NCI-H524 (cell line): ENCODE results near the gene KNOP1.

Experiments used
- DNase-seq, 2 experiments: peaks; one replicate each; lab custom pipeline; 2025; lab: John Stamatoyannopoulos, UW

Gene KNOP1

GRCh38 chr16:19717741-19718623 lies at the start of gene KNOP1, which contains the start of gene IQCK:
TSS of gene KNOP1 (minus strand) at chr16:19718227. CDS start at chr16:19715035, 3,192 bp downstream.
TSS of gene IQCK (plus strand) at chr16:19718271. CDS start at chr16:19718307, 36 bp downstream.
- DNase-seq, result peak; percentile 76 to 90

- DNase-seq, result no peak
Measured at GRCh38 chr16:19767497-19767896, 49.5 kb upstream of the KNOP1 start.

DNA sequence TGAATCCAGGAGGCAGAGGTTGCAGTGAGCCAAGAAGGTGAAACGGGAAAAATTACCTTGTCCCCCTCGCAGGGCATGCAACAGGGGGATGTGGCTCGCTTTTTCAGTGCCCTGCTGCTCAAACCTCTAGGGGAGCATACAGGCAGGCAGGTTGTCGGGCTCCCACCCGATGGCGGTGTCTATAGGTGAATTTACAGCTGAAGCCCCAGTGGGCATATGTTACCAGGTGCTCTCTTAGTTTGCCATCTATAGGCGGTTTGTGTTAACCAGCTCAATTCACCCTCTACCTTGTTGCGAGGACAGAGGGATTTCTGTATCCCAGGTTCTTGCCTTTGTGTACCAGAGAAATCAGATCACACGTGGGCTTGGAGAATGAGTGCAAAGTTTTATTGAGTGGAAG lies 49.0 kb upstream of the KNOP1 start:
- no peak for DNase-seq

DNA sequence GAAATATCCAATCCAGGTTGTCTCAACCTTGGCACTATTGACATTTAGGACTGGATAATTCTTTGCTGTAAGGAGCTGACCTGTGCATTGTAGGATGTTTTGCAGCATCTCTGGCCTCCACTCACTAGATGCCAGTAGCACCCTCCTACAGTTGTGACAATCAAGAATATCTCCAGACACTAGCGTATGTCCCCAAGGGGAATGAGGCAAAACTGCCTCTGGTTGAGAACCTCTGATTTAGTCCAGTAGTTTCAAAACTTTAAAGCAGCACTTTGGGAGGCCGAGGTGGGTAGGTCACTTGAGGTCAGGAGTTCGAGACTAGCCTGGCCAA lies 48.5 kb upstream of the KNOP1 start:
- no peak for DNase-seq

DNA sequence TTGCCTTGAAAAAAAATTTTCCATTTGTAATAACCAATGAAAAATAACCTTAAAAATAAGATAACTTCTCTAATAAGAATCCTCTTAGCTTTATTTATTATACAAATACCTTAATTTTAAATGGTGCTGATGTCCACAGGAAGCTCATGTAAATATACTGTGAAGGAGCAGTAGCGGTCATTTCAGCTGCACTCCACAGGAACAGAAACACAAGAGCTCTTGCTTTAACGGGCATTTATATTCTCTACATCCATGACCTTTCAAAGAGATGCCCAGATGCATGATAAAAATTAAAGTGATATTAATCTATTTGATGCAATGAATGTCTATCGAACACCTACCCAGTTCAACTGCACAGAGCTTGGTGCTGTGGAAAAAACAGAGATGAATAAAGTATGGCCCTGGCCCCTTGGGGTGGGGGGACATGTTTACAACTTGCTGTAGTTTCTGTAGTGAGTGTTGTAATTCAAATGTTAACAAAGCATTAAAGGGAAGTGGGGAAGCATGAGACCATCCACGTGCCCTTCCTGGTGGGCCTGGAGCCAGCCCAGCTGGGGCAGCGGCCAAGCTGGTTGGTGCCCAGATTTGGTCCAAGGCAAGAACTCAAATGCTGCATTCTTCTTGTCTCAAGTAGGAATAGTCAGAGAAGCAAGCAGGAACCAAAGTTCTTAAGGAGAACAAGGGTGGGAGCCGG lies 48.0 kb upstream of the KNOP1 start:
- no peak for DNase-seq

DNA sequence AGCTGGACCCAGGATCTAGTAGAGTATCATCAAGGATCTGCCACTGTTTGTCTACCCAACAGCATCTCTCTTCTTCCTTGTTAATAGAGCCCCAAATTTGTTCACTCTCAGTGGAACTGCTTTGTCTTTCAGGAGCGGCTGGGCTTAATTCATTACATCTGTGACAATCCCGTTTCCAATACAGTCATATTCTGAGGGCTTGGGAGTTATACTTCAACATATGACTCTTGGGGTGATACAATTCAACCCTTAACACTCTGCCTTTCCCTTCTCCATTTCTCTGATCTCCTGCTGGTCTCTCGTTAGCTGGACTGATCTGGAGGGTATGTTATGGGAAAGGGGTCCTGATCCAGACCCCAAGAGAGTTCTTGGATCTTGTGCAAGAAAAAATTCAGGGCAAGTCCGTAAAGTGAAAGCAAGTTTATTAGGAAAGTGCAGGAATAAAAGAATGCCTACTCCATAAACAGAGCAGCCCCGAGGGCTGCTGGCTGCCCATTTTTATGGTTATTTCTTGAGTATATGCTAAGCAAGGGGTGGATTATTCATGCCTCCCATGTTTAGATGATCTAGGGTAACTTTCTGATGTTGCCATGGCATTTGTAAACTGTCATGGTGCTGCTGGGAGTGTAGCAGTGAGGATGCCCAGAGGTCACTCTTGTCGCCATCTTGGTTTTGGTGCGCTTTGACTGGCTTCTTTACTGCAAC lies 42.5 kb upstream of the KNOP1 start:
- no peak for DNase-seq

DNA sequence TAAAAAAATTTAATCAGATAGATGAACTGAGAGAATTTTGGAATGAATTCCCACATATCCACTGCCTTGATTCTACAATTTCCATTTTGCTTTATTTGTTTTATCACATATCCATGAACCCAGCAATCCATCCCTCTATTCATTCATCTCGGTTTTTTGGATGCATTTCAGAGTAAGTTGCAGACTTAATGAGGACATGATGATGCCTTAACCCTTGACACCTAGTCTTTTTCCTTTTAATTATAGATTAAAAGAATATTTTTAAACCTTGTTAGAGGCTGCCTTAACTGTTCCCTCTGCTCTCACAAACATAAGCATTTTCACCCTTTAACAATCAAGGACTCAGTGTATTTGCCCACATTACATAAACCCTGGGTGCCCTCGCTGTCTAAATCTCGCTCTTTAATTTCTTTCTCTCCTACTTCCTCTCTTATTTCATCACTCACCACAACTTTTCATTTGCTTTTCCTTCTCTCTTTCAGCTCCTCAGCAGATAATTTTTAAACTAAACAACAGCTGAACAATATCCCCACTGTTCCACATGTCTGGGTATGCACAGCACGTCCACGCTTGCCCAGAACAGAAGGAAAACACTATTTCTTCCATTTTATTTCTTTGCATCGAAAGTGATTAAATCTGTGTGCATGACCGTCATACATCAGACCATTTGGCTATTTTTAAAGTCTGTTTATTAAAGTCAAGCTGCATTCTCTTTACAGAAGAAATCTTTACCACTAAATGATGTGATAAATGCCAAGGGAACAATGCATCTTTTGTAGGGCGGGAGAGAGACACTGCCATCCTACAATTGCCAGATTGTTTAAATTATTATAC lies 40.0 kb upstream of the KNOP1 start:
- no peak for DNase-seq

- no peak for DNase-seq
Measured at GRCh38 chr16:19757026-19757425, 39.0 kb upstream of the KNOP1 start.

GRCh38 chr16:19755268-19755667 lies 37.2 kb upstream of the KNOP1 start:
- peak in 1 of 2 experiments; percentile 7 for DNase-seq

GRCh38 chr16:19754644-19755036 lies 36.6 kb upstream of the KNOP1 start:
- DNase-seq, result no peak

DNA sequence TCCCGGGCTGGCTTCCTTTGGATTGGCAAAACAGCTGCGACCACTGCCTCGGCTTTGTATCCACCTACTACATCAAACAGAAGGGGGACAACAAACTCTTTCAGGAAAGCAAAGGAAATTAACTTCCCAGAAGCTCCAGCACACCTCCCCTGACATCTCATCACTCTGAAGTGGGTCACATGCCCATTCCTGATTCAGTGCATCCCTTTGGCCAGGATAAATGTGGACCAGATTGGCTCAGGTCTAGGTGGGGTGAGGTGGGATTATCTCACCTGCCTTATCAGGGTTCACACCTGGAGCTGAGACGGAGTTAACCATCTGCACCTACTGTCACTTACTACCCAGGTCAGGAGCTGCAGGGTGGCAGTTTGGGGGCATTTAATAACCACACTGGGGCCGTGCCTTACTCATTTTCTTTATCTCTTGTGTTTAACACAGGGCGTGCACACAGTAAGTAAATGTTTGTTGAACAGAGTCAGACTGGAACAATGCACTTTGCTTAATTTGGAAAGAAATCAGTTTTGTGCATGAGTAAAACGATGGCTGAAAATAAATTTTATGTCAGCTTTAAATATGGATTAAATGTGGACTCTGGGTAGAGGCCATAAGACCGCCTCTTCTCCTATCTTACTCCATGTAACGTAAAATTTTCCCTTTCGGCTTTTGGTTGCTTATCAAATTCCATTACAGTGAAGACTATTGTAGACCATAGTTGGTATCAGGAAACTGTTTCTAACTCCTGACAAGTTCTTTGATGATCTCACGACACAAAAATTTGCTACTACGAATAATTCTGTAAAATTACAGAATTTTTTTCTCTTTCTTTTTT lies 36.0 kb upstream of the KNOP1 start:
- no peak for DNase-seq

- DNase-seq, result no peak
Measured at GRCh38 chr16:19751478-19752385, 33.7 kb upstream of the KNOP1 start.

GRCh38 chr16:19749571-19750080 lies 31.6 kb upstream of the KNOP1 start:
- no peak for DNase-seq

DNA sequence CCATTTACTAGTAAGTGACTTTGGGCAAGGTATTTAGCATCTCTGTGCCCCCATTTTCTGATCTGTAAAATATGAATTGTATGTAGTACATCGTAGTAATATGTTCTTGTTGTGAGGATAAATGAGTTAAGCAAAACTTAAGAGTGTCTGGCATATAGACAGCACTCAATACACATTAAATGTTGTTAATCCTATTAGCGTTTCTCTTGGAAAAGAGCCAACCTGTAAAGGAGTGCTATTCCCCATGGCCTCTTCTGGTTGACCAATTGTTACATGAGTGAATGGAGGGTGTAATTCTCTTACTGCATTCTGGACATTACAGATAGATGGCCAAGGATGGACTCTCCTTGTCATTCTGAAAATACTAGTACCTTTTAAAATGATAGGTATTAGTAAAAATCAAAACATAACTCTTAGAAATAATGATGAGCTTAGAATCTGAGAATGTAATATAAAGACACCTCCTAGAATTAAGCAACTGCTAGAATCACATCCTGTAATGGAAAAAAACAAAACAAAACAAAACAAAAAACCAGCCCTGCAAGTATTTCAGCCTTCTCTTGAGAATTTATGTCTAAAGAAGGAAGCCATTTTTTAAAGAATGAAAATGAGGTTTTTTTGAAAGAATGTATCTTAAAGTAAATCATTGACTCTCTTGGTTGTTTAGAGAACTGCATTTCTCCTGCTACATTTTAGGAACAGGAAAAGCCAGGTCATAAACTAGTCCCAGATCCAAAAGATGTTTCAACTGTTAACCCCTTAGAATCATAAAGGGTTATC lies 30.6 kb upstream of the KNOP1 start:
- DNase-seq, result peak; percentile 74 to 96

DNA sequence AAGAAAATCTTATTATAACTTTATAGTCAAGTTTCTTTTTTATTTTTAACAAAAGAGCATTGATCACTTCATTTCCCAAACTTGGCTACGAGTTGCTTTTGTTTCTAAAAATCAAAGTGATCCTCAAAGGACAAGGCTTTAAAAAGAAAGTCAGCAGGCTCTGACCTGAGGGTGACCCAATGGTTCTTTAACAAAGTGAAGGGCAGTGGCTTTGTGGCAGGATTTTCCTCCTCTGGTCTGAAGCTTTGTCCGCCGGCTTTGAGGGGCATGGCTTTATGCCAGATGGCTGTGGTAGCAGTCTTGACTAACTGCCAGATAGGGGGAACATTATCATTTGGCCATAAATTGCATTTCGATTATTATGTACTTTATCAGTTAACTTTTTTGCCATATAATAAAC lies 28.5 kb upstream of the KNOP1 start:
- peak in 1 of 2 experiments; percentile 27 for DNase-seq

- DNase-seq, result no peak
Measured at GRCh38 chr16:19745286-19746010, 27.4 kb upstream of the KNOP1 start.

GRCh38 chr16:19744670-19745069 lies 26.6 kb upstream of the KNOP1 start:
- DNase-seq, result no peak

DNA sequence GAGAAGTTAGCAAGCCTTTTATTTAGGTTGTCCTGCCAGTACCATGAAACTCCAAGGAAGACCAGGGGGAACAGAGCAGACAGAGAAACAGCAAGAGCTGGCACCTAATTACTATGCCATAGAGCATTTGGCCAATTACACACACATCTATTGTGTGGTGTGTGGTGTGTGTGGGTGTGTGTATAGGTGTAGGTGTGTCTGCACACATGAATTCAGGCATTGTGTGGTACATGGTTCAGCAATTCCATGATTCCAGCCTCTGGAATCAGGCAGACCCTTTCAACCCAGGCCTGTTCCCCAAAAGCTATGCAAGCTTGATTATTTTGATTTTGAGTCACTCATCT lies 25.8 kb upstream of the KNOP1 start:
- DNase-seq, result no peak
